Stimulated activated CD8-positive, alpha-beta memory T cell treated with anti-CD3 and anti-CD28 coated beads, Interleukin-2, amount 100 ng/mL, for 48 hours (primary cell): Measurements from ENCODE around the gene ATPAF1.

Source experiments
- DNase-seq, 2 donors: peaks; one replicate each; pipeline ENCODE4 v3.0.0-alpha.2; 2020; ENCODE audit warnings: low read depth in 2 of 2

Gene ATPAF1

DNA sequence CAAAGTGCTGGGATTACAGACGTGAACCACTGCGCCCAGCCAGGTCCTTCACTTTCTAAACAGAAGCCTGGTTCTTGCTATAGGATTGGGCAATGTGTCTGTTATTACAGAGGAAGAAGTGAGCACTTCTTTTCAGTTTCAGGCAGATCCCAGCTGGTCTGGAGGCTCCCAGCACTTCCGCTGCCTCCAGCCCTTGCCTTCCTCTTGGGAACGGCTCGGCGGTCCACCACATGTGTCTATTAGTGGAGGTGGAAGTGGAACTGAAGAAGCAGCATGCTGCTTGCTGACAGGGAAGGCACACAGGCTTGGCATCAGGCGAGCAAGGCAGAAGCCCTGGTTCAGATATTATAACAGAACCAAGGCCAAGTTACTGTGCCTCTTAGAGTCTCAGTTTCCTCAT is 81.1 kb downstream of the ATPAF1 start:
- DNase-seq = no peak

DNA sequence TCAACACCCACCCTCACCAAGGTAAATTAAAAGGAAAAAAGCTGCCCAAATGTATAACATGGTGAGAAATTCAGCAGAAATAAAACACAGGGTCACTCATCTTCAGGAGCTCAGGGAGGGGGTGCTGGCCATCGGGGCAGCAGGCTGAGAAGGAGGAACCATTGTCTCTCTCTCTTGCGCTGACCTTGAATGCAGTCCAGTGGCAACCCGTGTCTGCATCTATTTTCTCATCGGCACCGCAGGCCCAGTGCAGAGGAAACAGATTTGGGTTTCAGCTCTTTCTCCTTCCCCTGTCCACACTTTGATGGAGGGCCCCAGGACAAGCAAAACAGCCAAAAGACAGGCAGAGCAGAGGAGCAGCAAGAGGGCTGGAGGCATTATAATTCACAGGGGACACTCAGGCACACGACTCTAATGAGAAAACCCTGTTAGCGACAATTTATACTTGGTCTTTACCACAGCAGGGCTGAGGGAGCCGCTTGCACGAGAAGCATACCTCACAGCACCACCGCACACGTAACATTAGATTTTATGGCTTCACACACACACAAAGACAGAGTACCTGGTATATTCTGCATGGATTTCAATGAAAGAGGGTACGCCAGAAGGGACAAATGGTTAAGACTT is 82.7 kb downstream of the ATPAF1 start:
- no peak for DNase-seq

DNA sequence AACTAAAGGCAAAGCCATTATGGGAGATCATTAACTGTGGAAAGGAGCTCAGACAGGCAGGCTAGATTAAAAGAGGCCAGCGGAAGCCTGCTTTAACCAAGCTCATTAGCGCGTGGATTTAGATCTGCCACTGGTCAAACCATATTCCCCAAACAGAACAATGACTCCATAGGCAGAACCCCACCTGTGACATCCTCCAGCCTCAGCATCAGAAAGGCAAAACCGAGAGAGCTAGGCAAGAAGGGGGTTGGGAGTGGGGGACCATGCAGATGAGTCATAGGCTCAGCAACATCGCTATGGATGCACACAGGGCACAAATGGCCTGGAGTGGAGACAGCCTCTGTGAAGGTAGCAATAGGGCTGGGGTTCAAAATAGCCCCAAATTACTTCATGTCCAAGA is 84.7 kb downstream of the ATPAF1 start:
- DNase-seq = no peak

DNA sequence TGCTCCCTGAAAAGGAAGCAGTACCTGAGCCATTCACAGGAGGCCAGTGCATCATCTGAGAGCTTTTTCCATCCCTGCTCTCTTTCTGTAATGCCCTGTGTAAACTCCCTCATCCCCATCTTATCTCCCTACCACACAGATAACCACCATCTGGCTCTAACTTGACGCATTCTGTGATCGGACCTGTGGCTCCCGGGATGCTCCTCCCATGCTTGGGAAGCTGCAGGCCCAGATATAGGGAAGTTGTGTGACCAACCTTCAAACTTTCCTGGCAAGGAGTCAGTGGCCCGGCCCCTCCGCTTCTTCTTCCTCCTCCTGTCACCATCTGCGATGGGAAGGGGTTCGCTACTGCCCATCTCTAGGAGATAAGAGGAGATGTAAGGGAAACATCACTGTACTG is 85.2 kb downstream of the ATPAF1 start:
- DNase-seq = no peak
